HG03469 (cell line): ENCODE results near the gene CFAP141.
"Not testable (repeated sequence)": the region's sequence is repeated elsewhere in the genome, so short reads cannot be mapped to it uniquely, and the experiment has no call there.

ENCODE experiments used
- ATAC-seq: cut with Tn5 transposase; IDR thresholded peaks from one replicate; pipeline ENCODE4 v1.9.1; 2021; ENCODE audit warnings: mild to moderate bottlenecking, moderate library complexity, moderate number of reproducible peaks; ENCODE audit not compliant: unreplicated experiment

CFAP141 gene

GRCh38 chr1:154206196-154206595, at the start of gene CFAP141:
TSS of gene CFAP141 (minus strand) at chr1:154206333. CDS start at chr1:154206307, 26 bp downstream.
- ATAC-seq, result no peak

GRCh38 chr1:154253671-154254070, 47.5 kb upstream of the CFAP141 start:
- ATAC-seq, result no peak

GRCh38 chr1:154241703-154242351, 35.7 kb upstream of the CFAP141 start:
- no peak for ATAC-seq

- ATAC-seq, result no peak
Measured at GRCh38 chr1:154240294-154240833, 34.2 kb upstream of the CFAP141 start.

- no peak for ATAC-seq
Measured at GRCh38 chr1:154239491-154239890, 33.4 kb upstream of the CFAP141 start.

GRCh38 chr1:154237880-154238506, 31.9 kb upstream of the CFAP141 start:
- no peak for ATAC-seq

- no peak for ATAC-seq
Measured at GRCh38 chr1:154237435-154237834, 31.3 kb upstream of the CFAP141 start.

- no peak for ATAC-seq
Measured at GRCh38 chr1:154236855-154237254, 30.7 kb upstream of the CFAP141 start.

GRCh38 chr1:154233127-154233526, 27.0 kb upstream of the CFAP141 start:
- ATAC-seq, result not testable (repeated sequence)

GRCh38 chr1:154231112-154231511, 25.0 kb upstream of the CFAP141 start:
- not testable (repeated sequence) for ATAC-seq

GRCh38 chr1:154225370-154225769, 19.2 kb upstream of the CFAP141 start:
- ATAC-seq, result no peak

- ATAC-seq, result no peak
Measured at GRCh38 chr1:154223621-154224020, 17.5 kb upstream of the CFAP141 start.

- no peak for ATAC-seq
Measured at GRCh38 chr1:154222918-154223317, 16.8 kb upstream of the CFAP141 start.

- ATAC-seq, result no peak
Measured at GRCh38 chr1:154222518-154222917, 16.4 kb upstream of the CFAP141 start.

GRCh38 chr1:154221278-154222001, 15.3 kb upstream of the CFAP141 start:
- no peak for ATAC-seq

- no peak for ATAC-seq
Measured at GRCh38 chr1:154220970-154221277, 14.8 kb upstream of the CFAP141 start.

GRCh38 chr1:154220071-154220969, 14.2 kb upstream of the CFAP141 start, which contains the start of gene UBAP2L:
TSS of gene UBAP2L (plus strand) at chr1:154220955. CDS start at chr1:154225124, 4,169 bp downstream.
- ATAC-seq, result peak; percentile 75

GRCh38 chr1:154219541-154219940, 13.4 kb upstream of the CFAP141 start:
- ATAC-seq, result no peak

GRCh38 chr1:154218545-154218944, 12.4 kb upstream of the CFAP141 start:
- no peak for ATAC-seq

GRCh38 chr1:154213274-154213673, 7.1 kb upstream of the CFAP141 start:
- no peak for ATAC-seq

- ATAC-seq, result no peak
Measured at GRCh38 chr1:154212083-154212482, 6.0 kb upstream of the CFAP141 start.
